SK-N-SH (cell line): Measurements from ENCODE around the gene HMGN2. TPM values are rescaled to one million over a fixed set of nuclear protein-coding genes. Genes with fewer than 3 reads are reported as not detected.

Experiments used
- CTCF ChIA-PET: fragments of 300-600, 350-600 bp; formaldehyde crosslinking; extraction: SDS; loops from one replicate; lab custom pipeline; 2021; lab: Yijun Ruan, JAX
- POLR2A ChIA-PET: fragments of 350-600 bp; sonication (Branson Sonifier 250); formaldehyde crosslinking; extraction: SDS; loops from one replicate; lab custom pipeline; 2020; ENCODE audit warnings: antibody characterized with exemption, inconsistent platforms; lab: Yijun Ruan, JAX
- DNase-seq: peaks from one replicate; pipeline ENCODE4 v3.0.0; 2012
- H2AFZ ChIP-seq: fragments of 200-600 bp; sonication (generic); 2 replicates; pipeline ENCODE4 v1.8.1; 2016; ENCODE audit warnings: antibody characterized with exemption, mild to moderate bottlenecking, low read depth
- H3F3A ChIP-seq: fragments of 200-600 bp; sonication (generic); replicated peaks from 2 replicates; pipeline ENCODE3; 2016; ENCODE audit warnings: antibody characterized with exemption, mild to moderate bottlenecking; ENCODE audit not compliant: insufficient read depth
- H3K27ac ChIP-seq, 2 experiments: fragments of 200-500 bp in 1 of 2; fragments of 200-600 bp in 1 of 2; sonication (Bioruptor generic) in 1 of 2; sonication (generic), shearing (Covaris generic) in 1 of 2; 2 replicates each; pipeline versions ENCODE4 v1.5.1 to v1.6.1; 2014 to 2016; ENCODE audit warnings: low read depth in 2 of 2, inconsistent platforms in 1 of 2, low read length in 1 of 2, mild to moderate bottlenecking in 1 of 2, mixed read lengths in 1 of 2
- H3K27me3 ChIP-seq: fragments of 200-600 bp; sonication (generic), shearing (Covaris generic); 2 replicates; pipeline ENCODE4 v1.6.1; 2016; ENCODE audit warnings: mixed run types; ENCODE audit not compliant: insufficient read depth
- H3K36me3 ChIP-seq, 2 experiments: fragments of 200-500 bp in 1 of 2; fragments of 200-600 bp in 1 of 2; sonication (Bioruptor generic) in 1 of 2; sonication (generic) in 1 of 2; replicated peaks in 1 of 2; 2 replicates each; pipeline versions ENCODE3 to v1.5.1; 2014 to 2016; ENCODE audit warnings: low read length in 1 of 2, mild to moderate bottlenecking in 1 of 2; ENCODE audit not compliant: insufficient read depth in 2 of 2, control insufficient read depth in 1 of 2
- H3K4me1 ChIP-seq, 2 experiments: fragments of 200-500 bp in 1 of 2; fragments of 200-600 bp in 1 of 2; sonication (Bioruptor generic) in 1 of 2; sonication (generic), shearing (Covaris generic) in 1 of 2; 2 replicates each; pipeline versions ENCODE4 v1.5.1 to v1.6.1; 2014 to 2016; ENCODE audit warnings: low read depth in 1 of 2, low read length in 1 of 2, mixed run types in 1 of 2; ENCODE audit not compliant: insufficient read depth in 2 of 2, control insufficient read depth in 1 of 2
- H3K4me2 ChIP-seq: fragments of 200-600 bp; sonication (generic), shearing (Covaris generic); 2 replicates; pipeline ENCODE4 v1.6.1; 2017; ENCODE audit warnings: mixed run types
- H3K4me3 ChIP-seq, 2 experiments: fragments of 200-500 bp in 1 of 2; fragments of 200-600 bp in 1 of 2; sonication (Bioruptor generic) in 1 of 2; sonication (generic), shearing (Covaris generic) in 1 of 2; 2 replicates each; pipeline versions ENCODE4 v1.5.1 to v1.8.1; 2014 to 2016; ENCODE audit warnings: low read depth in 2 of 2, inconsistent platforms in 1 of 2, low read length in 1 of 2, mild to moderate bottlenecking in 1 of 2, mixed read lengths in 1 of 2, moderate library complexity in 1 of 2
- H3K79me2 ChIP-seq: fragments of 200-600 bp; sonication (generic); 2 replicates; pipeline ENCODE4 v1.8.1; 2017; ENCODE audit warnings: mild to moderate bottlenecking; ENCODE audit not compliant: insufficient read depth
- H3K9ac ChIP-seq: fragments of 200-600 bp; sonication (generic); 2 replicates; pipeline ENCODE4 v1.6.1; 2017; ENCODE audit warnings: mixed run types
- H3K9me2 ChIP-seq: fragments of 200-600 bp; sonication (generic); 2 replicates; pipeline ENCODE4 v1.6.1; 2017; ENCODE audit warnings: mixed run types
- H3K9me3 ChIP-seq: fragments of 200-600 bp; sonication (generic); 2 replicates; pipeline ENCODE4 v1.6.1; 2017; ENCODE audit warnings: mixed run types, mild to moderate bottlenecking, moderate library complexity
- H4K20me1 ChIP-seq: fragments of 200-600 bp; sonication (generic); 2 replicates; pipeline ENCODE4 v1.6.1; 2017; ENCODE audit warnings: mild to moderate bottlenecking, mixed run types; ENCODE audit not compliant: insufficient read depth
- ELF1 ChIP-seq: IDR thresholded peaks from 2 replicates; pipeline ENCODE4 v1.4.0; 2012
- EP300 ChIP-seq, 2 experiments: IDR thresholded peaks; 2 replicates each; pipeline versions ENCODE4 v1.4.0 to v1.6.1; 2012; ENCODE audit warnings: borderline replicate concordance in 1 of 2, low read depth in 1 of 2, low read length in 1 of 2
- EZH2phosphoT487 ChIP-seq: fragments of 200-600 bp; sonication (generic); IDR thresholded peaks from 2 replicates; pipeline ENCODE4 v1.6.1; 2017; ENCODE audit warnings: low read depth, mixed run types, mild to moderate bottlenecking, antibody characterized with exemption, moderate library complexity, borderline replicate concordance
- GATA2 ChIP-seq: sonication (generic); formaldehyde crosslinking; IDR thresholded peaks from 2 replicates; pipeline ENCODE4 v1.5.0; 2020; ENCODE audit warnings: mild to moderate bottlenecking, missing genetic modification reagents
- JUND ChIP-seq: IDR thresholded peaks from 2 replicates; pipeline ENCODE4 v1.4.0; 2012
- MXI1 ChIP-seq: IDR thresholded peaks from 2 replicates; pipeline ENCODE4 v1.6.1; 2012; ENCODE audit warnings: mild to moderate bottlenecking, low read depth, low read length, improper control_type of control experiment
- NFIC ChIP-seq: IDR thresholded peaks from 2 replicates; pipeline ENCODE4 v1.4.0; 2012; ENCODE audit warnings: borderline replicate concordance
- NRF1 ChIP-seq: IDR thresholded peaks from 2 replicates; pipeline ENCODE4 v1.6.1; 2012; ENCODE audit warnings: low read depth, mild to moderate bottlenecking, low read length
- PBX3 ChIP-seq: IDR thresholded peaks from 2 replicates; pipeline ENCODE4; 2012
- RAD21 ChIP-seq: IDR thresholded peaks from 2 replicates; pipeline ENCODE4 v1.6.1; 2012; ENCODE audit warnings: mild to moderate bottlenecking, low read length
- SIN3A ChIP-seq: IDR thresholded peaks from 2 replicates; pipeline ENCODE4 v1.6.1; 2012; ENCODE audit warnings: low read depth, mild to moderate bottlenecking, low read length, moderate library complexity, borderline replicate concordance
- SMC3 ChIP-seq: IDR thresholded peaks from 2 replicates; pipeline ENCODE4 v1.6.1; 2012; ENCODE audit warnings: low read depth, low read length, improper control_type of control experiment
- USF1 ChIP-seq: IDR thresholded peaks from 2 replicates; pipeline ENCODE4 v1.4.0; 2012; ENCODE audit warnings: low read depth, borderline replicate concordance
- YY1 ChIP-seq: IDR thresholded peaks from 2 replicates; pipeline ENCODE4 v1.4.0; 2012; ENCODE audit warnings: low read depth, mild to moderate bottlenecking
- ZBTB33 ChIP-seq: IDR thresholded peaks from 2 replicates; pipeline ENCODE4 v1.4.0; 2012; ENCODE audit warnings: low read depth, borderline replicate concordance
- WGBS: methylation state at CpG from one replicate; pipeline ENCODE4 v1.1.6; 2017; ENCODE audit warnings: low lambda C conversion rate; 5-methylcytosine and 5-hydroxymethylcytosine counted together
- polyA plus RNA-seq, 3 experiments: library from polyadenylated mRNA; depleted of rRNA; stranded (reverse); fragments of >200 nt; gene quantifications; 2 replicates each; pipeline ENCODE4 v1.2.3, GENCODE V29; 2012

The HMGN2 gene
- polyA plus RNA-seq, 1 of the 3 experiments (the other 2 are of a cell fraction) = 644 TPM

GRCh38 chr1:26450908-26451307 is 21.3 kb upstream of the HMGN2 start (continued):
- TF ChIP-seq MXI1 = no peak
- no peak for TF ChIP-seq EP300 (IDR thresholded peaks at IDR 0.05; ENCODE audit: borderline replicate concordance in 1 of 2, low read depth in 1 of 2, low read length in 1 of 2)

GRCh38 chr1:26452459-26453183 is 19.6 kb upstream of the HMGN2 start:
- no peak for DNase-seq
- ChIA-PET POLR2A (no interaction called here), CTCF (interaction anchor here (0.6 kb wide), 1 partner anchor 1014 kb away, joined by 3 read pairs; no protein-coding TSS in a partner anchor)

More at GRCh38 chr1:26452459-26453183, 19.6 kb upstream of the HMGN2 start:
- Histone ChIP-seq H3K27me3 (no peaks in the 10 kb centered on the region), H3K4me2 (no peak overlapping the region), H3K27ac (no peak overlapping the region), H3K79me2 (no peaks in the 10 kb centered on the region), H3K4me3 (no peak overlapping the region), H2AFZ (no peak overlapping the region), H3K9ac (no peak overlapping the region), H3F3A (peaks cover 3% of the 10 kb centered on the region), H3K36me3 (peaks cover 18 to 57% of the 10 kb centered on the region in 2 experiments), H3K9me2 (no peaks in the 10 kb centered on the region), H4K20me1 (no peaks in the 10 kb centered on the region), H3K4me1 (no peaks in the 10 kb centered on the region), H3K9me3 (no peaks in the 10 kb centered on the region)
- no peak for TF ChIP-seq NFIC
- TF ChIP-seq USF1 = no peak
- no peak for TF ChIP-seq PBX3
- no peak for TF ChIP-seq EP300 (IDR thresholded peaks at IDR 0.05; ENCODE audit: borderline replicate concordance in 1 of 2, low read depth in 1 of 2, low read length in 1 of 2)
- TF ChIP-seq ELF1 = no peak
- TF ChIP-seq YY1 = no peak
- no peak for TF ChIP-seq JUND
- TF ChIP-seq ZBTB33 = no peak
- TF ChIP-seq EZH2phosphoT487 = no peak
- TF ChIP-seq GATA2 = no peak
- TF ChIP-seq NRF1 = no peak
- no peak for TF ChIP-seq MXI1
- no peak for TF ChIP-seq RAD21
- no peak for TF ChIP-seq SIN3A
- no peak for TF ChIP-seq SMC3
- WGBS = 99% methylated on average over 5 of the region's 5 CpGs
